ENCODE data around the gene FTCD. TPM values are rescaled to one million over a fixed set of nuclear protein-coding genes. Genes with fewer than 3 reads are reported as not detected.

The FTCD gene
- polyA plus RNA-seq, 1 experiment, result not detected

DNA sequence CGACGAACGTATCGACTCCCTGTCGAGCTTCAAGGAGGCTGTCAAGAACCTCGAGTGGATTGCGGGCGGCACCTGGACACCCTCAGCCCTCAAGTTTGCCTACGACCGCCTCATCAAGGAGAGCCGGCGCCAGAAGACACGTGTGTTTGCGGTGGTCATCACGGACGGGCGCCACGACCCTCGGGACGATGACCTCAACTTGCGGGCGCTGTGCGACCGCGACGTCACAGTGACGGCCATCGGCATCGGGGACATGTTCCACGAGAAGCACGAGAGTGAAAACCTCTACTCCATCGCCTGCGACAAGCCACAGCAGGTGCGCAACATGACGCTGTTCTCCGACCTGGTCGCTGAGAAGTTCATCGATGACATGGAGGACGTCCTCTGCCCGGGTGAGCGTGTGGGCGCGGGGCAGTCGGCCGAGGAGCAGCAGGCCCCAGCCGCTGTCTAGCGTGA, 29.5 kb downstream of the FTCD start:
- no peaks in the 10 kb centered on the region for H3K27me3 ChIP-seq (ENCODE audit: control insufficient read depth, insufficient read depth, low read length)
- no peak overlapping the region for H3K4me3 ChIP-seq (ENCODE audit: low read depth, low read length)
- H3K9me3 ChIP-seq (ENCODE audit: control insufficient read depth, insufficient read depth, low read length), result peaks cover 34% of the 10 kb centered on the region; the same call in 1 of the 2 replicates
- CTCF ChIA-PET, result no interaction called here
- TF ChIP-seq, protein P1, sequence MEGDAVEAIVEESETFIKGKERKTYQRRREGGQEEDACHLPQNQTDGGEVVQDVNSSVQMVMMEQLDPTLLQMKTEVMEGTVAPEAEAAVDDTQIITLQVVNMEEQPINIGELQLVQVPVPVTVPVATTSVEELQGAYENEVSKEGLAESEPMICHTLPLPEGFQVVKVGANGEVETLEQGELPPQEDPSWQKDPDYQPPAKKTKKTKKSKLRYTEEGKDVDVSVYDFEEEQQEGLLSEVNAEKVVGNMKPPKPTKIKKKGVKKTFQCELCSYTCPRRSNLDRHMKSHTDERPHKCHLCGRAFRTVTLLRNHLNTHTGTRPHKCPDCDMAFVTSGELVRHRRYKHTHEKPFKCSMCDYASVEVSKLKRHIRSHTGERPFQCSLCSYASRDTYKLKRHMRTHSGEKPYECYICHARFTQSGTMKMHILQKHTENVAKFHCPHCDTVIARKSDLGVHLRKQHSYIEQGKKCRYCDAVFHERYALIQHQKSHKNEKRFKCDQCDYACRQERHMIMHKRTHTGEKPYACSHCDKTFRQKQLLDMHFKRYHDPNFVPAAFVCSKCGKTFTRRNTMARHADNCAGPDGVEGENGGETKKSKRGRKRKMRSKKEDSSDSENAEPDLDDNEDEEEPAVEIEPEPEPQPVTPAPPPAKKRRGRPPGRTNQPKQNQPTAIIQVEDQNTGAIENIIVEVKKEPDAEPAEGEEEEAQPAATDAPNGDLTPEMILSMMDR (IDR thresholded peaks at IDR 0.05; ENCODE audit: low read depth, low read length), result no peak
- H3K27ac ChIP-seq (ENCODE audit: low read depth, low read length), result peak overlapping the region; percentile 11
- POLR2A ChIA-PET, result interaction anchor here (0.6 kb wide), 1 partner anchor 11 kb away, joined by 5 read pairs; no protein-coding TSS in a partner anchor
- no peak for DNase-seq (ENCODE audit: low read depth, low spot score)

DNA sequence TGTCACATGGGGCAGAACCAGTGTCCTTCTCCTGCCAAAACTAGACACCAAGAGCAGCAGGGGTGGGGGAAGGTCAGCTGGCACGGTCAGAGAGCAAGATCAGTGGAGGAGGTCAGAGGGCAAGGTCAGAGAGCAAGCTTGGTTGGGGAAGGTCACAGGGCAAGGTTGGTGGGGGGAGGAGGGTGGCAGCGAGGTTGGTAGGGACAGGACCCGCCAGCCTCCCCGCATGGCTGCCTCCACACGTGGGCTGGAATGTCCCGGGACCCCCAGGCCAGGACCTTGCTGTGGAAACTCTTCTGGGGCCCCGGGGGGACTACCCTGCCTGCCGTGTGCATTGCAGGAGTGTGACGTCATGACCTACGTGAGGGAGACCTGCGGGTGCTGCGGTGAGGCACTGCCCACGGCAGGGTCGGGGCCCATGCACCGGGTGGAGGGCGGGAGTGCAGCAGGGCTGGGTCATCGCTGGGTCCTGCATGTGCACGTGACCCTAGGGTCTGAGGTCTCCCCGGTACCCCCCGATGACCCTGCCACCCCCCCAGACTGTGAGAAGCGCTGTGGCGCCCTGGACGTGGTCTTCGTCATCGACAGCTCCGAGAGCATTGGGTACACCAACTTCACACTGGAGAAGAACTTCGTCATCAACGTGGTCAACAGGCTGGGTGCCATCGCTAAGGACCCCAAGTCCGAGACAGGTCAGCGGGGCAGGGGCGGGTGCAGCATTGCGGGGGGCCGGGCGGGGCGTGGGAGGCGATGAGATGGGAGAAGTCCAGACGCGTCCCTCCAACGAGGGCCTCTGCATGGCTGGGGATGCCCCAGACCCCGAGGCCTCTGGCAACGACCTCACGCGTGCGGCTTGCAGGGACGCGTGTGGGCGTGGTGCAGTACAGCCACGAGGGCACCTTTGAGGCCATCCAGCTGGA, 30.2 kb downstream of the FTCD start:
- TF ChIP-seq, protein P1 (IDR thresholded peaks at IDR 0.05; ENCODE audit: low read depth, low read length), result no peak
- DNase-seq (ENCODE audit: low read depth, low spot score), result no peak
- ChIA-PET POLR2A (interaction anchor here (0.6 kb wide), 1 partner anchor 10 kb away, joined by 5 read pairs; no protein-coding TSS in a partner anchor), CTCF (no interaction called here)
- no peak overlapping the region for H3K4me3 ChIP-seq (ENCODE audit: low read depth, low read length)
- peaks cover 30% of the 10 kb centered on the region; the same call in 1 of the 2 replicates for H3K9me3 ChIP-seq (ENCODE audit: control insufficient read depth, insufficient read depth, low read length)
- H3K27ac ChIP-seq (ENCODE audit: low read depth, low read length), result peak overlapping the region; percentile 21
- H3K27me3 ChIP-seq (ENCODE audit: control insufficient read depth, insufficient read depth, low read length), result no peaks in the 10 kb centered on the region

DNA sequence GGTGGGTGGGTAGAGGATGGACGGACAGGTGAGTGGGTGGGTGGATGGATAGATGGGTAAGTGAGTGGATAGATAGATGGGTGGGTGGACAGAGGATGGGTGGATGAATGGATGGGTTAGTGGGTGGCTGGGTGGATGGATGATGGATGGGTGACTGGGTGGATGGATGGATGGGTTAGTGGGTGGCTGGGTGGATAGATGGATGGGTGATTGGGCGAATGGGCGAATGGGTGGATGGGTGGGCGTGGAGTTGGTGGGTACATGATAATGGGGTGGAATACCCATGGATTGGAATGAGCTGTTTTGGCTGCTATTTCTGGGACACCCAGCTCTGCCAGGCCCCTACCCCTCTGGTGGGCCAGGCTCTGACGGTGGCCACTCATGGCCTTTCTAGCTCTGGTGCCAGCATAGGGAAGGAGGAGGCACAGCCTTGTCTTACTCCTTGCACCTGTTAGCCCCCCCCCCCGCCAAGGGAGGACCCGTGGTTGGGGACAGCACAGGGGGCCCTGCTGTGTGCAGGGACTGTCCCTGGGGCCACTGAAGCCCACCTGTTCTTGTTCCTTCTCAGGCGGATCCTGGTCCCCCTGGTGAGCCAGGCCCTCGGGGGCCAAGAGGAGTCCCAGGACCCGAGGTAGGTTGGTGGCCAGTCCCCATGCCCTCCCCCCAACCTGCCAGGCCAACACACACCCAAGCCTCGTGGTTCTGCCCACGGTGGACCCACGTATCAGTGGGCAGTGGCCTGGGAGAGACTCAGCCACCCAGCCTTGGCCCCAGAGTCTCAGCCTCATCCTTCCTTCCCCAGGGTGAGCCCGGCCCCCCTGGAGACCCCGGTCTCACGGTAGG, 31.1 kb downstream of the FTCD start:
- Histone ChIP-seq H3K27ac (ENCODE audit: low read depth, low read length) (peak overlapping the region; percentile 21), H3K4me3 (ENCODE audit: low read depth, low read length) (no peak overlapping the region), H3K9me3 (ENCODE audit: control insufficient read depth, insufficient read depth, low read length) (peaks cover 23% of the 10 kb centered on the region; the same call in 1 of the 2 replicates), H3K27me3 (ENCODE audit: control insufficient read depth, insufficient read depth, low read length) (no peaks in the 10 kb centered on the region)
- CTCF ChIA-PET, result no interaction called here
- TF ChIP-seq, protein P1 (IDR thresholded peaks at IDR 0.05; ENCODE audit: low read depth, low read length), result no peak
- POLR2A ChIA-PET, result interaction anchor here (0.9 kb wide), 1 partner anchor 8 kb away, joined by 3 read pairs; no protein-coding TSS in a partner anchor
- DNase-seq (ENCODE audit: low read depth, low spot score), result no peak

DNA sequence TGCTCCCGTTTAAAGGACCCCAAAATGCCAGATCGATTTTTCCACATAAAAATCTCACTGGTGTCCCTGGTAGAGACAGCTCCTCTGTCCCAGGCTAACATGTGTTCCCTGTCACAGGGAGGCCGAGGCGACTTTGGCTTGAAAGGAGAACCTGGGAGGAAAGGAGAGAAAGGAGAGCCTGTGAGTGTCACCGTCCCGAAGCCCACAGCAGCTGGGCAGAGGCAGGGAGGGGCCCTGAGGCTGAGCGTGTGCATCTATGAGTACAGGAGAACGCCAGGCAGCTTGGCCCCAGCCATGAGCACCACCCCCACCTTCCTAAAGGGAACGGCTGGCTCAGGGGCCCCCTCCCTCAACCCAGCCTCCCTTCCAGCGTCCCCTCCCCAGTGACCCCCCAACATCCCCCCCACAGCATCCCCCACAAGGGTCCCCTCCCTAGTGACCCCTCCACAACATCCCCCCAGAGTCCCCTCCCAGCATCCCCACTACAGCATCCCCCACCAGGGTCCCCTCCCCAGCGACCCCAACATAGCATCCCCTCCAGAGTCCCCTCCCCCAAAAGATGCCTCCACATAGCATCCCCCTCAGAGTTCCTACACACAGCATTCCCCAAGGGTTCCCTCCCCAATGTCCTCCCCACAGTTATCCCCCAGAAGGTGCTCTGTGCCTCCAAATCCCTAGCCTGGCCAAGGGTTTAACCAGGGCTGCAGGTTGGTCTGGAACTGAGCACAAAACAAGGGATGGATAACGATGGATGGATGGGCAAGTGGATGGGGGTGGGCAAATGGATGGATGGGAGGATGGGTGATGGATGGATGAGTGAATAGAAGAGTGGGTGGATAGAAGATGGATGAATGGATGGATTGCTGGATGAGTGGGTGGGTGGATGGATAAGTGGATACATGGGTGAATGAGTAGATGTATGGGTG, 32.4 kb downstream of the FTCD start:
- TF ChIP-seq, protein P1 (IDR thresholded peaks at IDR 0.05; ENCODE audit: low read depth, low read length), result no peak
- Histone ChIP-seq H3K27me3 (ENCODE audit: control insufficient read depth, insufficient read depth, low read length) (no peaks in the 10 kb centered on the region), H3K4me3 (ENCODE audit: low read depth, low read length) (no peak overlapping the region), H3K9me3 (ENCODE audit: control insufficient read depth, insufficient read depth, low read length) (peaks cover 16% of the 10 kb centered on the region; the same call in 1 of the 2 replicates), H3K27ac (ENCODE audit: low read depth, low read length) (no peak overlapping the region)
- DNase-seq (ENCODE audit: low read depth, low spot score), result no peak
- ChIA-PET CTCF (interaction anchor here (0.7 to 1.3 kb wide), 3 partner anchors 20 to 152 kb away, joined by 3 to 5 read pairs (median 3); no protein-coding TSS in a partner anchor), POLR2A (no interaction called here)

Measured in AG04450 (cell line).